Endothelial cell of umbilical vein (primary cell): Measurements from ENCODE around the gene NDUFA6. TPM values are rescaled to one million over a fixed set of nuclear protein-coding genes. Genes with fewer than 3 reads are reported as not detected.
"Not testable (repeated sequence)": the region's sequence is repeated elsewhere in the genome, so short reads cannot be mapped to it uniquely, and the experiment has no call there.

Experiments used
- BruUV-seq: library from RNA; stranded (reverse); fragments of 400-500 nt; replicated peaks from 2 replicates; lab custom pipeline; 2021; lab: Mats Ljungman, UMichigan
- CTCF ChIA-PET: fragments of 300-600, 350-600 bp; sonication (Branson Sonifier 250); formaldehyde crosslinking; loops from one replicate; lab custom pipeline; 2021; ENCODE audit warnings: antibody characterized with exemption, inconsistent platforms; lab: Charles Lee
- POLR2A ChIA-PET: fragments of 300-600, 350-600 bp; sonication (Branson Sonifier 250); formaldehyde crosslinking; loops from one replicate; lab custom pipeline; 2021; ENCODE audit warnings: antibody characterized with exemption, inconsistent platforms; lab: Charles Lee
- DNase-seq: peaks from one replicate; pipeline ENCODE4 v3.0.0-alpha.2; 2011; ENCODE audit warnings: low read depth, low spot score
- FAIRE-seq: peaks from 2 replicates; lab custom pipeline; 2011; peaks lifted over from hg19 to GRCh38; lab: Jason Lieb, UNC
- H2AFZ ChIP-seq: 2 replicates; pipeline ENCODE4 v1.6.0; 2012; ENCODE audit warnings: low read depth, low read length, control low read depth, inconsistent platforms
- H3K27ac ChIP-seq: 2 replicates; pipeline ENCODE4 v1.5.1; 2011; ENCODE audit warnings: low read depth, mild to moderate bottlenecking, control low read depth, low read length, moderate library complexity; ENCODE audit not compliant: insufficient read depth
- H3K27me3 ChIP-seq, 2 experiments: 2 replicates each; pipeline versions ENCODE4 v1.6.0 to v1.6.1; 2011; ENCODE audit warnings: low read length in 2 of 2, mixed read lengths in 1 of 2; ENCODE audit not compliant: control insufficient read depth in 2 of 2, insufficient read depth in 2 of 2
- H3K36me3 ChIP-seq, 2 experiments: 2 replicates in 1 of 2; 3 replicates in 1 of 2; pipeline ENCODE4 v1.5.1; 2011; ENCODE audit warnings: low read length in 2 of 2, mild to moderate bottlenecking in 1 of 2, moderate library complexity in 1 of 2; ENCODE audit not compliant: control insufficient read depth in 2 of 2, insufficient read depth in 2 of 2; ENCODE audit errors: extremely low read depth in 1 of 2
- H3K4me1 ChIP-seq: 3 replicates; pipeline ENCODE4 v1.5.1; 2011; ENCODE audit warnings: mild to moderate bottlenecking, low read length; ENCODE audit not compliant: control insufficient read depth, insufficient read depth; ENCODE audit errors: extremely low read depth
- H3K4me2 ChIP-seq: 2 replicates; pipeline ENCODE4 v1.6.1; 2011; ENCODE audit warnings: low read length, control low read depth, mixed read lengths; ENCODE audit not compliant: insufficient read depth
- H3K4me3 ChIP-seq, 3 experiments: fragments of 200-600 bp in 1 of 3; sonication (generic), shearing (Covaris generic) in 1 of 3; replicated peaks in 1 of 3; 2 replicates each; pipeline ENCODE4 v1.5.1; 2011 to 2016; ENCODE audit warnings: control low read depth in 3 of 3, low read length in 3 of 3, mild to moderate bottlenecking in 2 of 3, inconsistent platforms in 1 of 3, low read depth in 1 of 3, moderate library complexity in 1 of 3; ENCODE audit not compliant: insufficient read depth in 1 of 3
- H3K79me2 ChIP-seq: 2 replicates; pipeline ENCODE4 v1.6.0; 2012; ENCODE audit warnings: low read length, inconsistent platforms; ENCODE audit not compliant: control insufficient read depth, insufficient read depth
- H3K9ac ChIP-seq: replicated peaks from 2 replicates; pipeline ENCODE3; 2011; ENCODE audit warnings: low read length, control low read depth; ENCODE audit not compliant: insufficient read depth; ENCODE audit errors: extremely low read depth
- H3K9me1 ChIP-seq: replicated peaks from 3 replicates; pipeline ENCODE4 v1.6.0; 2011; ENCODE audit warnings: mild to moderate bottlenecking, low read length; ENCODE audit not compliant: control insufficient read depth, insufficient read depth; ENCODE audit errors: extremely low read depth
- H3K9me3 ChIP-seq: replicated peaks from 2 replicates; pipeline ENCODE4 v1.5.1; 2012; ENCODE audit warnings: low read length, inconsistent platforms; ENCODE audit not compliant: control insufficient read depth, insufficient read depth
- H4K20me1 ChIP-seq: replicated peaks from 2 replicates; pipeline ENCODE3; 2011; ENCODE audit warnings: mild to moderate bottlenecking, low read length; ENCODE audit not compliant: control insufficient read depth, insufficient read depth; ENCODE audit errors: extremely low read depth
- EZH2 ChIP-seq: IDR thresholded peaks from 2 replicates; pipeline ENCODE4 v1.6.1; 2012; ENCODE audit warnings: borderline replicate concordance, low read depth, mild to moderate bottlenecking, moderate library complexity, low read length, inconsistent platforms; ENCODE audit not compliant: severe bottlenecking
- FOS ChIP-seq: IDR thresholded peaks from 2 replicates; pipeline ENCODE4 v1.6.1; 2011; ENCODE audit warnings: mild to moderate bottlenecking, low read length, moderate library complexity, borderline replicate concordance; ENCODE audit not compliant: insufficient read depth
- GATA2 ChIP-seq: IDR thresholded peaks from 2 replicates; pipeline ENCODE4 v1.7.0; 2011; ENCODE audit warnings: low read depth, mild to moderate bottlenecking, moderate library complexity, mixed read lengths, low read length; ENCODE audit not compliant: insufficient read length, insufficient read depth
- JUN ChIP-seq: IDR thresholded peaks from 2 replicates; pipeline ENCODE4 v1.6.1; 2011; ENCODE audit warnings: borderline replicate concordance, low read depth; ENCODE audit not compliant: insufficient read length, insufficient read depth
- MYC ChIP-seq: IDR thresholded peaks from one replicate; pipeline ENCODE4 v1.6.1; 2011; ENCODE audit warnings: mild to moderate bottlenecking, low read depth, low read length
- POLR2A ChIP-seq: IDR thresholded peaks from 2 replicates; pipeline ENCODE4 v1.6.1; 2012; ENCODE audit warnings: low read depth, mild to moderate bottlenecking, control low read depth, low read length
- POLR2AphosphoS5 ChIP-seq: IDR thresholded peaks from 2 replicates; pipeline ENCODE4 v1.6.1; 2012; ENCODE audit warnings: low read depth, mild to moderate bottlenecking, control low read depth, low read length, moderate library complexity; ENCODE audit not compliant: insufficient read depth
- dilution Hi-C: fragments of 300-500 bp; cut with MboI; formaldehyde crosslinking; loops from one replicate; pipeline ENCODE4 v1.15.0; 2019; ENCODE audit warnings: low sequenced_read_pairs; ENCODE audit not compliant: extremely low pct_ligation_motif_present
- intact Hi-C: fragments of 100-400 bp; cut with micrococcal nuclease; formaldehyde crosslinking; loops from one replicate; pipeline ENCODE4 v1.10.0; 2022
- polyA plus RNA-seq, 4 experiments: library from polyadenylated mRNA; depleted of rRNA in 3 of 4; stranded (reverse) in 3 of 4; unstranded in 1 of 4; fragments of >200 nt; gene quantifications; 2 replicates each; pipeline versions ENCODE4 v1.2.1 to v1.2.3, GENCODE V29; 2011 to 2012; ENCODE audit warnings: missing spikeins in 1 of 4
- total RNA-seq: library from RNA; stranded (reverse); gene quantifications from 2 replicates; pipeline ENCODE4 v1.2.3, GENCODE V29; 2021
- TF ChIP-seq, protein P1 (sequence below): IDR thresholded peaks from 2 replicates; pipeline ENCODE4 v1.6.1; 2011; ENCODE audit not compliant: insufficient read depth, insufficient read length
- TF ChIP-seq, protein P2 (sequence below), 2 donors: IDR thresholded peaks; 1 replicate in 1 of 2; 2 replicates in 1 of 2; pipeline ENCODE4 v1.5.1; 2011; ENCODE audit warnings: low read length in 2 of 2, mild to moderate bottlenecking in 2 of 2, moderate library complexity in 2 of 2, control low read depth in 1 of 2, inconsistent platforms in 1 of 2, low read depth in 1 of 2; ENCODE audit not compliant: insufficient read depth in 1 of 2; ENCODE audit errors: extremely low read depth in 1 of 2

NDUFA6 gene
- total and polyA plus RNA-seq, 2 donors (not counting 3 experiments of a cell fraction or from before 2014, with no cell fraction given), result 66.1 to 95.7 TPM

DNA sequence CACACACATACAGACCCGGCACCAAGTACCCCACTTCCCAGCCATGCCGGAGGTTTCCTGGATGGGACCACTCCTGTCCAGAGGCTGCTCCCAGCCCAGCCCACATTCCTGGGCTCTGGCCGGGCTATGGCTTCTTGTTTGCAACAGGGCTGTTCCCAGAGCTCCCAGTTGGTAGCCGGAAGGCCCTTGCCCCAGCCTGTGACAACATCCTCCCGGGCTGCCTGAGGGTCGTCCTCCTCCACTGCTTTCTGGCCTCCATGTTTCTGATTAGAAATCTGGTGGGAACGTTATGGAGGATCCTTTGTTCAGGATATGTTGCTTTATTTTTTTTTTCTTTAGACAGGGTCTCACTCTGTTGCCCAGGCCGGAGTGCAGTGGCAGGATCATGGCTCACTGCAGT is 41.0 kb upstream of the NDUFA6 start:
- no peaks in the 10 kb centered on the region for H3K27me3 ChIP-seq
- BruUV-seq, result no TSS peak
- CTCF ChIA-PET, result interaction anchor here (1.6 kb wide), 1 partner anchor 8 kb away, joined by 3 read pairs; no protein-coding TSS in a partner anchor

DNA sequence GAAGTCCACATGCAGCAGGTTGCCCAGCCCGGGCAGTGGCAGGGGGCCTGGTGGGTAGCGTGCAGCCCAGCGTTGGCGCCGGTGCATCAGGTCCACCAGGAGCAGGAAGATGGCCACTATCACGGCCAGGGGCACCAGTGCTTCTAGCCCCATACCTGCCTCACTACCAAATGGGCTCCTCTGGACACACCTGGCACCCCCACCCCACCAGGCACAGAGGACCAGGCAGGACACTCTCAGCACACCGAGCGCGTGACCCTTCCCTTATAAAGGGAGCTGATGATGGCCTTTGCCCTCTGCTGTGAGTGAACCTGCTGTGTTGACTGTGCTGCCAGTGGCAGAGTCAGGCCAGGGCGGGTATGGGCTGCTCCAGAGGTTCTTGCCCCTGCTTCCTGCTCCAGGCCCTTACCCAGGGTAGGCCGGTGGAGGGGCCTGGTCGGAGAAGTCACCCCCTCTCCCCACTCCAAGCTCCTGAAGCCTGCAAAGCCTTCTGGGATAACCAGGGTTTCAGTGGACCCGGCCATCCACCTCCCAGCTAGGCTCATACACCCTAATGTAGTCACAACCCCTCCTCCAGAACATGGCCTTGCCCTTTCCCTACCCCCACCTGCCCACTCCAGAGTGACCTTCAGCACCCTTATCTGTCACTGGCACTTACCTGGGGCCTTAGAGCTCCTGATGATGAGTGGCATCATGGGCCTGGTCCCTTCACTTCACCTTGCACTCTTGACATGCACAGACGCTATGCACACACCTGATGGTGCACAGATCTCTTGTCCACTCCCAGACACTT is 40.3 kb upstream of the NDUFA6 start, which contains the start of gene CYP2D6:
Gene CYP2D6 (minus strand): TSS at position 172 of the 793 bp plus-strand sequence. CDS start 19 bp downstream, at position 153.
- peak; percentile 49 for FAIRE-seq
- BruUV-seq, H3K79me2 ChIP-seq, H3K27me3 ChIP-seq, H3K9me3 ChIP-seq, DNase-seq, H3K4me1 ChIP-seq, H3K9ac ChIP-seq, H4K20me1 ChIP-seq, intact Hi-C loops, POLR2A ChIA-PET, H2AFZ ChIP-seq, H3K4me2 ChIP-seq, H3K4me3 ChIP-seq, H3K9me1 ChIP-seq, dilution Hi-C loops, H3K36me3 ChIP-seq, H3K27ac ChIP-seq: not testable (repeated sequence)
- CTCF ChIA-PET, result interaction anchor here (1.6 kb wide), 1 partner anchor 9 kb away, joined by 3 read pairs; no protein-coding TSS in a partner anchor

More for the DNA sequence above, 41.0 kb upstream of the NDUFA6 start:
- H2AFZ ChIP-seq, result no peak overlapping the region
- POLR2A ChIA-PET, result no interaction called here
- no peaks in the 10 kb centered on the region for H3K79me2 ChIP-seq
- no peaks in the 10 kb centered on the region for H3K36me3 ChIP-seq
- no peak overlapping the region for H3K9ac ChIP-seq
- DNase-seq (no peak), FAIRE-seq (no peak)
- TF ChIP-seq FOS (no peak), GATA2 (no peak), EZH2 (no peak), MYC (no peak), POLR2AphosphoS5 (no peak), POLR2A (no peak), JUN (no peak)
- TF ChIP-seq, protein P1, sequence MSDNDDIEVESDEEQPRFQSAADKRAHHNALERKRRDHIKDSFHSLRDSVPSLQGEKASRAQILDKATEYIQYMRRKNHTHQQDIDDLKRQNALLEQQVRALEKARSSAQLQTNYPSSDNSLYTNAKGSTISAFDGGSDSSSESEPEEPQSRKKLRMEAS, result no peak
- TF ChIP-seq, protein P2, sequence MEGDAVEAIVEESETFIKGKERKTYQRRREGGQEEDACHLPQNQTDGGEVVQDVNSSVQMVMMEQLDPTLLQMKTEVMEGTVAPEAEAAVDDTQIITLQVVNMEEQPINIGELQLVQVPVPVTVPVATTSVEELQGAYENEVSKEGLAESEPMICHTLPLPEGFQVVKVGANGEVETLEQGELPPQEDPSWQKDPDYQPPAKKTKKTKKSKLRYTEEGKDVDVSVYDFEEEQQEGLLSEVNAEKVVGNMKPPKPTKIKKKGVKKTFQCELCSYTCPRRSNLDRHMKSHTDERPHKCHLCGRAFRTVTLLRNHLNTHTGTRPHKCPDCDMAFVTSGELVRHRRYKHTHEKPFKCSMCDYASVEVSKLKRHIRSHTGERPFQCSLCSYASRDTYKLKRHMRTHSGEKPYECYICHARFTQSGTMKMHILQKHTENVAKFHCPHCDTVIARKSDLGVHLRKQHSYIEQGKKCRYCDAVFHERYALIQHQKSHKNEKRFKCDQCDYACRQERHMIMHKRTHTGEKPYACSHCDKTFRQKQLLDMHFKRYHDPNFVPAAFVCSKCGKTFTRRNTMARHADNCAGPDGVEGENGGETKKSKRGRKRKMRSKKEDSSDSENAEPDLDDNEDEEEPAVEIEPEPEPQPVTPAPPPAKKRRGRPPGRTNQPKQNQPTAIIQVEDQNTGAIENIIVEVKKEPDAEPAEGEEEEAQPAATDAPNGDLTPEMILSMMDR (IDR thresholded peaks at IDR 0.05; ENCODE audit: extremely low read depth in 1 of 2, insufficient read depth in 1 of 2, low read depth in 1 of 2, low read length in 2 of 2), result no peak
- dilution Hi-C loops (no loop called here), intact Hi-C loops (no loop called here)
- H3K4me1 ChIP-seq, result no peaks in the 10 kb centered on the region
- H4K20me1 ChIP-seq, result no peaks in the 10 kb centered on the region
- H3K27ac ChIP-seq, result no peak overlapping the region
- no peak overlapping the region for H3K4me2 ChIP-seq
- H3K4me3 ChIP-seq, result no peak overlapping the region
- H3K9me3 ChIP-seq, result no peaks in the 10 kb centered on the region
- H3K9me1 ChIP-seq, result no peaks in the 10 kb centered on the region
